Body of pancreas (tissue), 4 donors: ENCODE results near the gene CTDSPL. TPM values are rescaled to one million over a fixed set of nuclear protein-coding genes. Genes with fewer than 3 reads are reported as not detected.

ENCODE experiments used
- ATAC-seq: fragments of 150-250 bp; one replicate; pipeline ENCODE4 v1.9.1; 2016
- DNase-seq, 4 donors: peaks; one replicate each; pipeline ENCODE4 v3.0.0-alpha.2; 2019
- H3K27ac ChIP-seq, 4 donors: fragments of 200-600 bp; sonication (generic); 1 replicate in 3 of 4; 2 replicates in 1 of 4; pipeline versions ENCODE4 v1.5.1 to v1.6.1; 2016 to 2019; ENCODE audit warnings: mild to moderate bottlenecking in 1 of 4, mixed read lengths in 1 of 4, moderate library complexity in 1 of 4
- H3K27me3 ChIP-seq, 2 donors: fragments of 200-600 bp; sonication (generic); one replicate each; pipeline ENCODE4 v1.6.0; 2016; ENCODE audit warnings: mild to moderate bottlenecking in 1 of 2
- H3K36me3 ChIP-seq, 2 donors: fragments of 200-600 bp; sonication (generic); replicated peaks in 1 of 2; 2 replicates each; pipeline ENCODE4 v1.5.1; 2016; ENCODE audit warnings: low read depth in 2 of 2; ENCODE audit not compliant: insufficient read depth in 1 of 2
- H3K4me1 ChIP-seq: fragments of 200-600 bp; sonication (generic); one replicate; pipeline ENCODE4 v1.6.0; 2016
- H3K4me3 ChIP-seq, 2 donors: fragments of 200-600 bp; sonication (generic); 1 replicate in 1 of 2; 2 replicates in 1 of 2; pipeline ENCODE4 v1.5.1; 2016 to 2019
- H3K9me3 ChIP-seq, 3 donors: fragments of 200-600 bp; sonication (generic); 1 replicate in 2 of 3; 2 replicates in 1 of 3; pipeline ENCODE4 v1.5.1; 2016
- POLR2A ChIP-seq, 3 donors: fragments of 450-650 bp; IDR thresholded peaks; one replicate each; pipeline ENCODE4 v1.6.1; 2016; ENCODE audit warnings: antibody characterized with exemption in 3 of 3, mild to moderate bottlenecking in 2 of 3
- WGBS, 2 donors: methylation state at CpG; one replicate each; pipeline ENCODE4 v1.1.5; 2017; 5-methylcytosine and 5-hydroxymethylcytosine counted together
- intact Hi-C: fragments of 100-400 bp; cut with DNase I; formaldehyde crosslinking; loops from one replicate; pipeline ENCODE4 v1.15.1; 2023
- total RNA-seq, 2 donors: library from RNA; depleted of rRNA; stranded (reverse); fragments of >200 nt; gene quantifications; one replicate each; pipeline ENCODE4 v1.1.0, GENCODE V29; 2016
- TF ChIP-seq, protein P1 (sequence below), 7 experiments: fragments of 450-650 bp in 4 of 7; fragments of 200-600 bp in 3 of 7; sonication (generic) in 3 of 7; IDR thresholded peaks; one replicate each; pipeline ENCODE4 v1.5.1; 2016 to 2019; ENCODE audit warnings: antibody characterized with exemption in 7 of 7

The CTDSPL gene
- total RNA-seq, 2 donors from 2014 or later, result 23.6 to 25.4 TPM

GRCh38 chr3:37968199-37968598 is 106.5 kb downstream of the CTDSPL start:
- DNase-seq, result no peak
- H3K27ac ChIP-seq, result peak overlapping the region in 1 of 4 donors; percentile 8
- peaks cover 35% of the 10 kb centered on the region for H3K4me1 ChIP-seq
- no peak for ATAC-seq
- WGBS, 2 donors, result 84 to 87% methylated on average over 9 of the region's 9 CpGs
- no peak for TF ChIP-seq POLR2A (IDR thresholded peaks at IDR 0.05)
- TF ChIP-seq, protein P1, sequence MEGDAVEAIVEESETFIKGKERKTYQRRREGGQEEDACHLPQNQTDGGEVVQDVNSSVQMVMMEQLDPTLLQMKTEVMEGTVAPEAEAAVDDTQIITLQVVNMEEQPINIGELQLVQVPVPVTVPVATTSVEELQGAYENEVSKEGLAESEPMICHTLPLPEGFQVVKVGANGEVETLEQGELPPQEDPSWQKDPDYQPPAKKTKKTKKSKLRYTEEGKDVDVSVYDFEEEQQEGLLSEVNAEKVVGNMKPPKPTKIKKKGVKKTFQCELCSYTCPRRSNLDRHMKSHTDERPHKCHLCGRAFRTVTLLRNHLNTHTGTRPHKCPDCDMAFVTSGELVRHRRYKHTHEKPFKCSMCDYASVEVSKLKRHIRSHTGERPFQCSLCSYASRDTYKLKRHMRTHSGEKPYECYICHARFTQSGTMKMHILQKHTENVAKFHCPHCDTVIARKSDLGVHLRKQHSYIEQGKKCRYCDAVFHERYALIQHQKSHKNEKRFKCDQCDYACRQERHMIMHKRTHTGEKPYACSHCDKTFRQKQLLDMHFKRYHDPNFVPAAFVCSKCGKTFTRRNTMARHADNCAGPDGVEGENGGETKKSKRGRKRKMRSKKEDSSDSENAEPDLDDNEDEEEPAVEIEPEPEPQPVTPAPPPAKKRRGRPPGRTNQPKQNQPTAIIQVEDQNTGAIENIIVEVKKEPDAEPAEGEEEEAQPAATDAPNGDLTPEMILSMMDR (IDR thresholded peaks at IDR 0.05), result no peak
- intact Hi-C loops, result loop anchor here (5.0 kb wide), 1 partner anchor 111 kb away; no protein-coding TSS in a partner anchor
- H3K27me3 ChIP-seq, result no peaks in the 10 kb centered on the region
- no peaks in the 10 kb centered on the region for H3K9me3 ChIP-seq
- no peaks in the 10 kb centered on the region for H3K36me3 ChIP-seq
- no peak overlapping the region for H3K4me3 ChIP-seq

DNA sequence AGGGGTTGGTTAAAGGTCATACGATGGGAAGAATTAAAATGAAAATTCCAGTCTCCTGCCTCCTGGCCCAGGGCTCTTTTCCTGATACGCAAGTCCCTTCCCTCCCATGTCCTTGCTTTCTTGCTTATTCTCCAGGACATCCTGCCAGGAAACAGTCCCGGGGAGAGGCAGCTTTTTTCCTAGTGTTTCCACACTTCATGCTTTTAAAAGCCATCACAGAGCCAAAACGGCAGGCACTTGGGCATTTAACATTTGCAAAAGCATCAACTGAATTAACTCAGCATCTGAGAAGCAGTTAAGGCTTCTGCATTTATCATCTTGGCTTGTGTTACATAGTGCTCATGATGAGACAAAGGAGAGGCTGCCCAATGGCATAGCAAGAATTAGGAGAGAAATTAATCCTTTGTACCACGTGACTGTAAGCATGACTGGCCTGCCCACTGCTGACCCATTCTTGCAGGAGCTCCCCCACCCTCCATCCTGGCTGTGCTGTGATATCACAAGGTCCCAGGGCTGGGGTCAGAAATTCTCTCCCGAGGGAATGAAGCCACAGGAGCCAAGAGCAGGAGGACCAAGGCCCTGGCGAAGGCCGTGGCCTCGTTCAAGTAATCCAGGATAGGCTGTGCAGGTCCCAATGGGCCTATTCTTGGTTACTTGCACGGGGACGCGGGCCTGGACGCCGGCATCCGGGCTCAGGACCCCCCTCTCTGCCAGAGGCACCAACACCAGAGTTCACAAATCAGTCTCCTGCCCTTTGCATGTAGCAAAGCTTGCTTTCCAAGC is 107.3 kb downstream of the CTDSPL start:
- intact Hi-C loops, result loop anchor here (5.0 kb wide), 1 partner anchor 112 kb away; no protein-coding TSS in a partner anchor
- ATAC-seq (no peak), DNase-seq (no peak)

DNA sequence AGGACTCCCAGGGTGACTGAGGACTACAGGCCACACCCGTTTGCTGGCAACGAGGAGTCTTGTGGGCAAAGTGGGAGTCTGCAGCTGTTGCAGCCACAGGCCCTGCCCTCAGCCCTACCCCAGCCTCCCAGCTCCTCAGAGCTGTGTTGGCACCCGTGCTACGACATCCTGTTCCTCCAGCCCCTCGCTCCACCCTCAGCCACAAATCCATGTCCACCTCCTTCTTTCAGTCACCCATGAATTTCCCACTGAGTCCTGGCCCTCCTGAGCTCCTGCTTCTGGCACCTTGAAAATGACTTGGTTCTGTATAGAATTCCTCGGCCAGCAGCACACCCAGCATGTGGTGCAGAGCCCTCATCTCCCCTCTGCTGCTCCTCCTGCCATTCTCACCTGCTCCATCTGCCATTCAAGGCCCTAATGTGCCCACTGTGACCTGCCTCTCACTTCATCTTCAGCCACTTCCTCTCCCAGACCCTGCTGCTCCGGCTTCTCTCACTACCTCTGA is 108.0 kb downstream of the CTDSPL start:
- intact Hi-C loops, result loop anchor here (5.0 kb wide), 1 partner anchor 112 kb away; no protein-coding TSS in a partner anchor
- Histone ChIP-seq H3K36me3 (no peaks in the 10 kb centered on the region), H3K9me3 (no peaks in the 10 kb centered on the region), H3K4me1 (peaks cover 23% of the 10 kb centered on the region), H3K27me3 (no peaks in the 10 kb centered on the region), H3K4me3 (no peak overlapping the region), H3K27ac (peak overlapping the region in 1 of 4 donors; percentile 8)
- ATAC-seq (no peak), DNase-seq (no peak)
- WGBS, 2 donors, result 78 to 81% methylated on average over 5 to 7 of the region's 7 CpGs
- no peak for TF ChIP-seq POLR2A (IDR thresholded peaks at IDR 0.05)
- TF ChIP-seq, protein P1 (IDR thresholded peaks at IDR 0.05), result no peak

More for the DNA sequence above, 107.3 kb downstream of the CTDSPL start:
- Histone ChIP-seq H3K9me3 (no peaks in the 10 kb centered on the region), H3K4me3 (no peak overlapping the region), H3K27me3 (no peaks in the 10 kb centered on the region), H3K27ac (peak overlapping the region in 1 of 4 donors; percentile 8), H3K36me3 (no peaks in the 10 kb centered on the region), H3K4me1 (peaks cover 29% of the 10 kb centered on the region)
- WGBS, 2 donors, result 81 to 86% methylated on average over 13 to 15 of the region's 15 CpGs
- no peak for TF ChIP-seq POLR2A (IDR thresholded peaks at IDR 0.05)
- TF ChIP-seq, protein P1 (IDR thresholded peaks at IDR 0.05), result no peak

- no peak for TF ChIP-seq POLR2A (IDR thresholded peaks at IDR 0.05)
- TF ChIP-seq, protein P1 (IDR thresholded peaks at IDR 0.05), result no peak
- Histone ChIP-seq H3K9me3 (no peaks in the 10 kb centered on the region), H3K4me1 (peaks cover 11% of the 10 kb centered on the region), H3K27me3 (no peaks in the 10 kb centered on the region), H3K27ac (no peak overlapping the region), H3K4me3 (no peak overlapping the region), H3K36me3 (no peaks in the 10 kb centered on the region)
- WGBS, 2 donors, result 65 to 73% methylated on average over 5 of the region's 5 CpGs
- peak in 1 of 4 donors; percentile 35 for DNase-seq
- ATAC-seq, result no peak
- intact Hi-C loops, result no loop called here
Measured at GRCh38 chr3:37970802-37971201, 109.1 kb downstream of the CTDSPL start.
